ENCODE results near the gene ABCA12.
A peak's percentile ranks its signal among the peaks of the same experiment; 100 is the strongest.
"Not testable (repeated sequence)": the region's sequence is repeated elsewhere in the genome, so short reads cannot be mapped to it uniquely, and the experiment has no call there.

ABCA12 gene, protein sequence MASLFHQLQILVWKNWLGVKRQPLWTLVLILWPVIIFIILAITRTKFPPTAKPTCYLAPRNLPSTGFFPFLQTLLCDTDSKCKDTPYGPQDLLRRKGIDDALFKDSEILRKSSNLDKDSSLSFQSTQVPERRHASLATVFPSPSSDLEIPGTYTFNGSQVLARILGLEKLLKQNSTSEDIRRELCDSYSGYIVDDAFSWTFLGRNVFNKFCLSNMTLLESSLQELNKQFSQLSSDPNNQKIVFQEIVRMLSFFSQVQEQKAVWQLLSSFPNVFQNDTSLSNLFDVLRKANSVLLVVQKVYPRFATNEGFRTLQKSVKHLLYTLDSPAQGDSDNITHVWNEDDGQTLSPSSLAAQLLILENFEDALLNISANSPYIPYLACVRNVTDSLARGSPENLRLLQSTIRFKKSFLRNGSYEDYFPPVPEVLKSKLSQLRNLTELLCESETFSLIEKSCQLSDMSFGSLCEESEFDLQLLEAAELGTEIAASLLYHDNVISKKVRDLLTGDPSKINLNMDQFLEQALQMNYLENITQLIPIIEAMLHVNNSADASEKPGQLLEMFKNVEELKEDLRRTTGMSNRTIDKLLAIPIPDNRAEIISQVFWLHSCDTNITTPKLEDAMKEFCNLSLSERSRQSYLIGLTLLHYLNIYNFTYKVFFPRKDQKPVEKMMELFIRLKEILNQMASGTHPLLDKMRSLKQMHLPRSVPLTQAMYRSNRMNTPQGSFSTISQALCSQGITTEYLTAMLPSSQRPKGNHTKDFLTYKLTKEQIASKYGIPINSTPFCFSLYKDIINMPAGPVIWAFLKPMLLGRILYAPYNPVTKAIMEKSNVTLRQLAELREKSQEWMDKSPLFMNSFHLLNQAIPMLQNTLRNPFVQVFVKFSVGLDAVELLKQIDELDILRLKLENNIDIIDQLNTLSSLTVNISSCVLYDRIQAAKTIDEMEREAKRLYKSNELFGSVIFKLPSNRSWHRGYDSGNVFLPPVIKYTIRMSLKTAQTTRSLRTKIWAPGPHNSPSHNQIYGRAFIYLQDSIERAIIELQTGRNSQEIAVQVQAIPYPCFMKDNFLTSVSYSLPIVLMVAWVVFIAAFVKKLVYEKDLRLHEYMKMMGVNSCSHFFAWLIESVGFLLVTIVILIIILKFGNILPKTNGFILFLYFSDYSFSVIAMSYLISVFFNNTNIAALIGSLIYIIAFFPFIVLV (N-terminal part only)

DNA sequence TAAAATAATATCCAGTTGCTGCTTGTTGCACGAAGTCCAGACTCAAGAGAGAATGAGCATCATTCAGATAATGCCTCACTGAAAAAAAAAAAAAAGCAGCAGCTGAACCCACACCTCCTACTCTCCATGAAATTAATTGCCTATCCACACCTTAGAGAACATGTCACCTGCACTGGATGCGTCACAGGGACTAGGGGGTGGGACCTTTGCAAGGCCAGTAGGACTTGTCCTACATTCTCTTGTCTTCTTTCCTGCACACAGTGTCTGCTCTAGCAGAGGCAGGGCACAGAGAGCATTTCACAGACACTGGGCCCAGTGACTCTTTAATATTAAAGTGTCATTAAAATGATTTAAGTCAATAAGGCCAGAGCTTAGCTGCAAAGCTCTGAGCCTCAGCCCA lies at the start of gene ABCA12:
TSS of gene ABCA12 (minus strand) at position 148 of the 400 bp plus-strand sequence. CDS start 418 bp downstream, outside the sequence.
- DNase-seq (ENCODE audit: low spot score) (no peak), FAIRE-seq (no peak)

DNA sequence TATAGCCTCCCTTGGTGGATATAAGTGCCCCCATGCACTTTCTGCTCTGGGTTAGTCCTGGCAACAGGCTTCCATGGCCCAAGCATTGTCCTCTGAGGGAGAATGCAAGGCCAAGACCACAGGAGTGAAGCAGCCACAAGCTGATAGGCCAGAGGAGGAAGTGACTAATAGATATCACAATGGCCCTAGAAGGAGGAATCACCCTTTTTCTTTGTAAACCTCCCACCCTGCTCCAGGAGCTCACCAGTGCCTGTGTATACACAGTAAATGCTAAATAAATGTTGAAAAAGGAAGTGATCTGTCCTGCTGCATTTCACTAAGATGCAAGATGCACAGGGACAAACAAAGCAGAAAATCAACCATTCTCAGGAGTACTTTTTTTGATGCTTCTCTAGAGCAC lies 49.7 kb upstream of the ABCA12 start:
- FAIRE-seq: no peak
- DNase-seq (ENCODE audit: low spot score): no peak

DNA sequence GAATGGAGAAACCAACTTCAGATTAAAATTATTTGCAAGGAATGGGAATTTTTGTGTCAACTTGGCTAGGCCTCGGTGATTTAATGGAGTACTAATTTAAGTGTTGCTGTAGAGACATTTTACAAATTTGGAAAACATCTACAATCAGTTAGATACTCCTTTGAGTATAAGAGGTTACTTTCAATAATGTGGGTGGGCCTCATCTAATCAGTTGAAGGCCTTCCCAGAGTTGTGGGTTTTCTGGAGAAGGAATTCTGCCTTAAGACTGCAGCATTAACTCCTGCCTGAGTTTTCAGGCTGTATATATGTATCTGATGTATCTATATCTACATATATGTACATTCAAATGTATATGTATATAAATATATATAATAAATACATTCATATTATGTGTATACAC lies 47.6 kb upstream of the ABCA12 start:
- FAIRE-seq (no peak), DNase-seq (ENCODE audit: low spot score) (no peak)

DNA sequence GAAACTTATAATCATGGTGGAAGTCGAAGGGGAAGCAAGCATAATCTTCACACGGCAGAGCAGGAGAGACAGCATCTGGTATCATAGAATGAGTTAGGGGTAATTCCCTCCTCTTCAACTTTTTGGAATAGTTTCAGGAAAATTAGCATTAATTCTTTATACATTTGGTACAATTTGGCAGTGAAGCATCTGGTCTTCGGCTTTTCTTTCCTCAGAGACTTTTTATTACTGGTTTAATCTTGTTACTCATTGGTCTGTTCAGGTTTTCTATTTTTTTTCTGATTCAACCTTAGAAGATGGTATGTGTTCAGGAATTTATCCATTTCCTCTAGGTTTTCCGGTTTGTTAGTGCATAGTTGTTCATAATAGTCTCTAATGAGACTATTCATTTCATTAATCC lies 39.7 kb upstream of the ABCA12 start:
- FAIRE-seq: no peak

DNA sequence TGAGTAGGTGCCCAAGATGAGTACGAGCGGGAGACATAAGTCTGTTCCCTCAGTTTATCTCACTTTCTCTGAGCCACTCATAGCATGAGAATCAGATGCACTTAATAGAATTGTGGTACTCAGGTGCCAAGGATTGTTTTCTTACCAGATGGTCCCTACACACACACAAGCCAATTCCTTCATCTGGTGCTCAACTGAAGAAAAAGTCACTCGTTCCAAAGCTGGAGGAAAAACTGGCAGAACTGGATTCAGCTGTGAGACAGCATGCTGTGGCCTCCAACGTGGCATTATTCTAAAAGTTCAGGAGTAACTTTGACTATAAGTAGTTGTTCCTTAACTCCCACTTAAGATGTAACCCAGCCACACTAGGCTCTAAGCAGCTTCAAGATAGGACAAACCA lies 33.4 kb upstream of the ABCA12 start:
- FAIRE-seq (no peak), DNase-seq (ENCODE audit: low spot score) (no peak)

More for the DNA sequence above, 39.7 kb upstream of the ABCA12 start:
- DNase-seq (ENCODE audit: low spot score): no peak

DNA sequence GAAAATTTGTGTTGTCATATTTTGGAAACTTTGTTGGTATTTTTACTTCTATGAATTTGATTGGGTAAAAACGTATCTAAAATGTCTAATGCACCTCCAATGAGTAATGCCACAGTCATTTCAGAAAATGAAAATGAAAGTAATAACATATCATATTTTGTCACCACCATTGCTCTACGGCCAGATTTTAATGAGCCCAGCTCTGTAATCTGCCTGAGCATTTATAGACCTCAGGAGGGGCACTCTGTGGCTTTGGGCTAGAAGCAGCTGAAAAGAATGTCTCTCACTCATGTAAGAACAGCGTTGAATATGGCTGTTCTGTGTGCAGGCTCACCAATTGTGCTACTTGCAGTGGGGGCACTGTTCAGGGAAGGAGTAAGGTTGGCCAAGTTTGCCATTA lies 32.7 kb upstream of the ABCA12 start:
- DNase-seq (ENCODE audit: low spot score): peak; percentile 26
- no peak for FAIRE-seq

DNA sequence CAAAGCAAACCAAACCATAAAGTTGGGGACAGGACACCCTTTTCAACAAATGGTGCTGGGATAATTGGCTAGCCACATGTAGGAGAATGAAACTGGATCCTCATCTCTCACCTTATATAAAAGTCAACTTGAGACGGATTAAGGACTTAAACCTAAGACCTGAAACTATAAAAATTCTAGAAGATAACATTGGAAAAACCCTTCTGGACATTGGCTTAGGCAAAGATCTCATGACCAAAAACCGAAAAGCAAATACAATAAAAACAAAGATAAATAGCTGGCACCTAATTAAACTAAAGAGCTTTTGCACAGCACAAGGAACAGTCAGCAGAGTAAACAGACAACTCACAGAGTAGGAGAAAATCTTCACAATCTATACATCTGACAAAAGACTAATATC lies 28.1 kb upstream of the ABCA12 start:
- not testable (repeated sequence) for FAIRE-seq

DNA sequence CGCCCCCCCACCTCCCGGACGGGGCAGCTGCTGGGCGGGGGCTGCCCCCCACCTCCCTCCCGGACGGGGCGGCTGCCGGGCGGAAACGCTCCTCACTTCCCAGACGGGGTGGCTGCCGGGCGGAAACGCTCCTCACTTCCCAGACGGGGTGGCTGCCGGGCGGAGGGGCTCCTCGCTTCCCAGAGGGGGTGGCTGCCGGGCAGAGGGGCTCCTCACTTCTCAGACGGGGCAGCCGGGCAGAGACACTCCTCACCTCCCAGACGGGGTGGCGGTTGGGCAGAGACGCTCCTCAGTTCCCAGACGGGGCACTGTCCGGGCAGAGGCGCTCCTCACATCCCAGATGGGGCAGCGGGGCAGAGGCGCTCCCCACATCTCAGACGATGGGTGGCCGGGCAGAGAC lies 24.9 kb upstream of the ABCA12 start:
- FAIRE-seq; DNase-seq (ENCODE audit: low spot score): not testable (repeated sequence)

More for the DNA sequence above, 28.1 kb upstream of the ABCA12 start:
- DNase-seq (ENCODE audit: low spot score): not testable (repeated sequence)

DNA sequence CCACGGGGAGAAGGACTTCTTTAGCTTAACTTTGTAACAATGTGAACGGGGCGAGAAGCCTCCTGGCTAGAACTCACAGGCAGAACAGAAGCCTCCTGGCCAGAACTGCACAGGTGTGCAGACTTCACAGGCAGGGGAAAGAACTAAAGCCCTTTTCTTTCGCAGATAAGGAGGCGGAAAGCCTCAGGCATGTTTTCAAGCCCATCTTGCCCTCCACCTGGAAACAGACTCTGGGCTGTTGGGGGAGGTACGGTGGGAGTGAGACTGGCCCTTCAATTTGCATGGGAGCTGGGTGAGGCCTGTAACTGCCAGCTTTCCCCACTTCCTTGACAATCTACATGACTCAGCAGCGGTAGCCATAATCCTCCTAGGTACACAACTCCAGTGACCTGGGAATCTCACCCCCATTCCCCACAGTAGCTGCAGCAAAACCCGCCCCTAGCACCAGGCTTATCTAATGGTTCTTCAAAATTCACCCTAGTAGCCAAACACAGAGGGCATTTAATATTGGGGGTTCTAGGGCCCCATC lies 22.9 kb upstream of the ABCA12 start:
- no peak for FAIRE-seq
- DNase-seq (ENCODE audit: low spot score): no peak

DNA sequence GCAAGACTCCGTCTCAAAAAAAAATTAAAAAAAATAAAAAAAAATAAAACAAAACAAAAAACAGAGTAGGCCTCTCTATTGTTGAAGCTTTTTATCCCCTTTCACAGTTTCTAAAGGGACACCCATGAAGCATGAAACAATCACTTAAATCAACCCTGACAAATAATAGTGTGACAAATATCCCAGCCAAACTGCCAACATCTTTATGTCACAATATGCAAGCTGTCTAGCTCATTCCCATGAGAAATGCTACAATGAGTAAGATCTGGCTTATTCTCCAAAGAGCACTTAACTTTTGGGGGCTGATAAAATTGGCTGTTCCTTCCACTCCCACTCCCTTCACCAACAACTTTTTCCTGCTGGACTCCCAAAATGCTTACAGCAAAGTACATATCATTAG lies 21.7 kb upstream of the ABCA12 start:
- DNase-seq (ENCODE audit: low spot score) (no peak), FAIRE-seq (no peak)

DNA sequence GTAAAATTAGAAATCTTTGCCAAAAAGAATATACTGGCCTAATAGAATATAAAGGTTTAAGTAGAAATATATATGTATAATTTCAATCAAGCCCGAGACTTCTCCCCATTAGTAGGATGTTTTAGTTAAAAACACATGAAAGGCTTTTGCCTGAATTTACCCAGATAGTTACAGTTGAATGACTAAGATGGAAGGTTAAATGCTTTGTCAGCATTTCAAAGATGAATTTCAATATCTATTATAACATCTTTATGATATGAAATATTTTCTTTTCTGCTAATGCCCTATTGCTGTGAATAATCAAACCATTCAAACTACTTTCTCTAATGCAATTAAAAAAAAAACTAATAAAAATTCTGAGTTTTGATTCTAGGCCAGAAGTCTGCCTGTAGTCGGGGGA lies 18.0 kb upstream of the ABCA12 start:
- DNase-seq (ENCODE audit: low spot score) (no peak), FAIRE-seq (no peak)

DNA sequence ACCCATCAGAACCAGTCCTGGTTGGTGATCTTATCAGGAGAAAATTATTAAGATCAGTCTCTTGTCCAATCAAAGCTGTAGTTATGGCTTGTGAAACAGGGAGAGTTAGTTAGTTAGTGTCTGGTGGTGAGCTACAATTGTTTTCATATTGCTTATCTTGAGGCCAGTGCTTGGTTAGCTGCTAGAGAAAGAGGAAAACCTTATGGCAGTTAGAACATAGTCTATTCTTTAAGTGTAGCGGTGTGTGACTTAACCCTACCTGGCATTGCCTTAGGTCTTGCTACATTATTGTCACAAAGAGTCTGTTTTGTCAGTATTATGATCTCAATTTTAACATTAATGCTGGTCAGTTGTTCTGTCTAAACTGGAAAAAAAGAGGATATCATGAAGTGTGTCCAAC lies 11.5 kb upstream of the ABCA12 start:
- FAIRE-seq: no peak
- no peak for DNase-seq (ENCODE audit: low spot score)

DNA sequence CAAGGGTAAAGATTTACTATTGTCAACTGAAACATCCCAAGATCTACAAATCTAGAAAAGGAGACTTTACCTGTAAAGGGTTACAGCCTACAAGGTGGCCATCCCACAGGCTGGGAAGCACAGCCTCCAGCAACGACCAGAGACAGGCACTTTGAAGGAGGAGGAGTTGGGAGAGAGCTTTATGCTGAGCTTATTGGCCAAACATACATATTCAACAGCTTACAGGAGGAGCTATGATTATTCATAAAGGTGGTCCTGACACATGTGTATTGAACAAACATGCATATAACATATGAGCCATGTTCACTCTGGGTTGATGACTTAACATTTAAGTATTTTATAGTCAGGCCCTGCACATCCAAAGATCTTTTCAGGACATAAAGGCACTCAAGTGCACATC lies 11.1 kb upstream of the ABCA12 start:
- DNase-seq (ENCODE audit: low spot score): no peak
- FAIRE-seq: no peak

DNA sequence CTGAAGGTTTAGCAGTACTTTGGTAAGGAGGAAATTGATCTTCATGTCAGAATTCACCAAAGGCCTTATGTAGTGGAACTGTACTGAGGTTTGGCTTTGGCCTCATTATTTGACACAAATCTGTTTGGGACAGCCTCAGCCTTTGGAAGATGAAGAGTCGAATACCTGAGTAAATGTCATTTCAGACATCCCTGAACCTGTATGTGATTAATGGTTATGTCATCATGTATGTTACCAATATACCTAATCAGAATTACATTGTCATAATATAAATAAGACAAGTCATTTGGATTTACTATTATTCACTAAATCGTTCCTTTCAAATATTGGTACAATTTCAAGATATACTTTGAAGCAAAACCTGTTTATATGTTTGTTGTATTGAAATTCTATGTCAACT lies 10.6 kb upstream of the ABCA12 start:
- DNase-seq (ENCODE audit: low spot score) (no peak), FAIRE-seq (no peak)

DNA sequence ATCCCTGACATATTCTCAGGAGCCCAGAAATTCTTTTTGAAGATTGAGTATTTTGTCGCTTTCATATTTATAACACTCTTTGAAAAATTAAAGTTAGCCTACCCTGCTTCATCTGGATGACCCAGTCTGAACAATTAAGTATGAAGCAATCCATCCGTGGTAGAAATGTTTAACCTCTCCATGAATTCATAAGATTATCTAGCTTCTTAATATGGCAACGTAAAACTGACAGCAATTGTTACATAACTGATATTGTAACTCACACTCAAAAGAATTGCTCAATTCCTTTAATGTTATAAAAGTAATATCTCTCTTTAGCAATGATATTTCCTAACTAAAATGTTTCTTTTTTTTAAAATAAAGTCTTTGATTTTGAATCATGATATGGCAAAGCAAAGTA lies 7.2 kb upstream of the ABCA12 start:
- DNase-seq (ENCODE audit: low spot score) (no peak), FAIRE-seq (no peak)

DNA sequence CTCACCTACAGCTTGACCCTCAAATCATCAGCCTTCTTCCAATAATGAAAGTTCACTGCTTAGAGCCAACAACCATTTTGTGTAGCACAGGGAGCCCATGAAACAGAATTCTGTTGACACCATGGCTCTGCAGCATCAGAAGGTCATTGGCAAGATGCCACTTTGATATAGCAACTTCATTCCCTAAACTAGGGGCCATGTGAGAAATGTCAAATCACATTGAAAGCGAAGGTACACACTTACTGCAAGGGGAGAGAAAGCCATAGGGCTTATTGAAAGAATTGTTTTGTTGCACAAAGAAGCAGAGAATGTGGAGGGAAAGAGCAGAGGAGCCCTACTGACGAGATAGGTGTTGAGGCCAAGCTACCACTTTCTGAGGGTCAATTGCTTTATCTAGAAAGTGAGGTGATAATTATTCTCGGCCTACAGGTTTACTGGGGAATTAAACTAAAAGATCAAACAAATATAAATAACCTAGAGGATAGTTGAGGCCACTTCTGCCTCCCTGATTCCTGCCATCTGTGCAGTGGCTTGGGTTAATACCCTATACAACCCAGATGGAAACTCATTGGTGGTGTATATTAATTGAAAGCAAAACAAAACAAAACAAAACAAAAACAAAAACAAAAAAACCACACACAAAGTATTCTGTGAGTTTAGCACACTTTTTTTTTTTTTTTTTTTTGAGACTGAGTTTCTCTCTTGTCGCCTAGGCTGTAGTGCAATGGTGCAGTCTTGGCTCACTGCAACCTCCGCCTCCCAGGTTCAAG lies 5.9 kb upstream of the ABCA12 start:
- DNase-seq (ENCODE audit: low spot score) (no peak), FAIRE-seq (no peak)

DNA sequence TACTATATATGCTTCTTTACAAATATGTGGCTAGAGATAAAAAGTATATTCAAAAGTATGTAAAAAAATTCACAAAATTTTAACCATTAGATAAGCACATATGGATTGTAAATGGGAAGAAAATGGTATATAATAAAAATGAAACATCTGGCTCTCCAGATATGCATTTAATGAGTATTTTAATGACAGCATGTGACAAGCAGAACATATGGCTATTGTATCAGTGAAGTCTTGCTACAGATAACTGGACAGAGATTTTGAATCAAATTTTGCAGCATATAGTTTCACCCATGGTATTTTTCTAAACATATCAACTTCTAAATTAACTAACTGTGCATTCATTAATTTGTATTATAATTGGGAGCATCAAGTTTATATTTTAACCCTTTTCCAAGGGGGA lies 5.0 kb upstream of the ABCA12 start:
- FAIRE-seq: no peak

DNA sequence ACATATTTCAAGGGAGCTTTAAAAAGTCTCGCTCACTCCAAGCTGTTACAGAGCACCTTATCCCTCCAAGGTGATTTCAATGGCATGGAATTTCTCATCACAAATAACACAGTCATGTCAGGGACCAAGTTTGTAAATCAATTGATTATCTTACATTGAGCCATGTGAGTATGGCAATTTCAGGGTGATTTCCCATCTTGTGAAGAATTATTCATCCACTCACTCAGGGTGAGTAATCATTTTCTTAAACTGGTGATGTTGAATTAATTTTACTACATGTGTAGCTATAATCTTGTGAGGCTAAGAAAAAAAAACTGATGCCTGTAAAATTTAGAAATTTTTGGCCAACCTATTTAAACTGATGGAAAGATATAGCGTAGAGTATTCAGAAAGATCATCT lies 3.3 kb upstream of the ABCA12 start:
- FAIRE-seq (no peak), DNase-seq (ENCODE audit: low spot score) (no peak)

More for the DNA sequence above, 5.0 kb upstream of the ABCA12 start:
- no peak for DNase-seq (ENCODE audit: low spot score)

DNA sequence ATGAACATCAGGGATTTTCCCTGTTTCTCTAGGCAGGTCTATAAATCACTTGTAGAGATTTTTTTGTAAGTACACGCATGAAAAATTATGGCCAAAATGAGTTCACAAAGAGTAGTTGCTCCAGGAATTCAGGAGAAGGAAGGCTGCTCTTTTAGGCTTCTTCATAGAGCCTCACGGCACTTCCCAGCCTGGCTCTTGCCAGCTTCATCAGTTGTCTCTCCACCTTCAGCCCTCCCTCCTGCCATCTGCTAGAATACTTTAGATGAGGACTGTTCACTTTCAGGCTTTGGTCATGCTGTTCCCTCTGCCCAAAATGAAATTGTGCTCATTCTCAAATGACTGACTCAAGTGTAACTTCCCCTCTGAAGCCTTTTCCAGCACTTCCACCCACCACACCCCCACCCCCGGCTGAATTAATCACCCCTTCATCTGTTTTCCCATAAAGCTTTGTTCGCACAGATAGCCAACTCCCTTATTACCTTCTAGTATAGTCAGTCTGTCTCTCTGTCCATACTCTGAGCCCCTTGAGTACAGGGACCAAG lies 1.8 kb upstream of the ABCA12 start:
- FAIRE-seq (peak; percentile 30), DNase-seq (ENCODE audit: low spot score) (no peak)

DNA sequence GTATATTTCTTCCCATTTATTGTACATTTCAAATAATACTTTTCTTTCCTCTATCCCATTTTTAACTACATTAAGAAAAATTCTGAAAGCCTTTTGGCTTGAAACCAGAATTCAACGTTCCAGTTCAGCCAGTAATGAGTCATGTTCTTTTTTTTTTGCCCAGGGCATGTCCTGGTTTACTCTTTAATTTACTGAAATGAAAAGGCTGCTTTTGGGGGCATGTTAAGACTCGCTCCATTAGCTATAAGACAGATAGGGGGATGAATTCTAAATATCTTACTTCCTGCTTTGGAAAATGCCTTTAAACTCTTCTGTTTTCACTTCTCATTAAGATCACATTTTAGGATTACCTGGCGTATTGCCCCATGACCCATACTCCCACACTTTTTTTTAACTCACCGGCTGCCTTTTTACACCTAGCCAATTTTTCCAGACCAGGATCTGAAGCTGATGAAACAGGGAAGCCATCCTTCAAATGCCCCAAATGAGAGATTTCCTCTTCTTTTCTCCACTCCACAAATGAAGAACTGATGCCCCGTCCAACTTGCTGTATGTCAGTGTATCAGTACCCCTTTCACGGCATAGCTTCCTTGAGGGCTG lies 585 bp downstream of the ABCA12 start:
- DNase-seq (ENCODE audit: low spot score): peak; percentile 31
- no peak for FAIRE-seq
